Neural cell (in vitro differentiated cells): Measurements from ENCODE around the gene HBEGF. TPM values are rescaled to one million over a fixed set of nuclear protein-coding genes. Genes with fewer than 3 reads are reported as not detected.

Experiments
- H2AFZ ChIP-seq: fragments of 200-600, 300-800 bp; sonication (generic), shearing (Covaris generic); 2 replicates; pipeline ENCODE4 v1.6.0; 2014; ENCODE audit warnings: low read depth, mild to moderate bottlenecking, antibody characterized with exemption, low read length, moderate library complexity
- H3F3A ChIP-seq: fragments of 200-600 bp; shearing (Covaris generic); 2 replicates; pipeline ENCODE4 v1.6.1; 2016; ENCODE audit warnings: mild to moderate bottlenecking, moderate library complexity, mixed read lengths, antibody characterized with exemption, low read length; ENCODE audit not compliant: insufficient read depth, poor library complexity, severe bottlenecking
- H3K27ac ChIP-seq: fragments of 200-600, 300-800 bp; sonication (generic), shearing (Covaris generic); 2 replicates; pipeline ENCODE4 v1.5.1; 2014; ENCODE audit warnings: mild to moderate bottlenecking, low read length, moderate library complexity
- H3K27me3 ChIP-seq: fragments of 300-800, 200-600 bp; sonication (generic), shearing (Covaris generic); 2 replicates; pipeline ENCODE4 v1.6.0; 2014; ENCODE audit warnings: mild to moderate bottlenecking, low read depth, low read length, moderate library complexity; ENCODE audit not compliant: insufficient read depth
- H3K36me3 ChIP-seq: fragments of 300-800, 200-600 bp; sonication (generic), shearing (Covaris generic); 2 replicates; pipeline ENCODE4 v1.5.1; 2014; ENCODE audit warnings: mild to moderate bottlenecking, antibody characterized with exemption, low read length, moderate library complexity; ENCODE audit not compliant: insufficient read depth
- H3K4me2 ChIP-seq: fragments of 300-800, 200-600 bp; sonication (generic), shearing (Covaris generic); 2 replicates; pipeline ENCODE4 v1.6.0; 2014; ENCODE audit warnings: mild to moderate bottlenecking, low read length
- H3K4me3 ChIP-seq: fragments of 300-800, 200-600 bp; sonication (generic), shearing (Covaris generic); 2 replicates; pipeline ENCODE4 v1.5.1; 2014; ENCODE audit warnings: mild to moderate bottlenecking, low read length, moderate library complexity
- H3K79me2 ChIP-seq: fragments of 200-600 bp; shearing (Covaris generic); replicated peaks from 2 replicates; pipeline ENCODE4 v1.6.0; 2014; ENCODE audit warnings: mild to moderate bottlenecking, low read length, moderate library complexity; ENCODE audit not compliant: insufficient read depth
- H3K9ac ChIP-seq: fragments of 300-800, 200-600 bp; sonication (generic), shearing (Covaris generic); 2 replicates; pipeline ENCODE4 v1.6.1; 2016; ENCODE audit warnings: mild to moderate bottlenecking, low read length, mixed read lengths
- H3K9me2 ChIP-seq: fragments of 200-600 bp; shearing (Covaris generic); 2 replicates; pipeline ENCODE4 v1.6.1; 2016; ENCODE audit warnings: mild to moderate bottlenecking, low read length, mixed read lengths; ENCODE audit not compliant: insufficient read depth
- H3K9me3 ChIP-seq: fragments of 200-600, 300-800 bp; sonication (generic), shearing (Covaris generic); 2 replicates; pipeline ENCODE4 v1.6.1; 2016; ENCODE audit warnings: mild to moderate bottlenecking, mixed run types, low read length, moderate library complexity, mixed read lengths
- H4K20me1 ChIP-seq: fragments of 200-600 bp; shearing (Covaris generic); 2 replicates; pipeline ENCODE4 v1.6.1; 2016; ENCODE audit warnings: mild to moderate bottlenecking, mixed run types; ENCODE audit not compliant: insufficient read depth
- CTCF ChIP-seq: fragments of 450-650 bp; IDR thresholded peaks from 2 replicates; pipeline ENCODE4 v1.5.1; 2014; ENCODE audit warnings: antibody characterized with exemption, mild to moderate bottlenecking, moderate library complexity; ENCODE audit not compliant: poor library complexity, severe bottlenecking
- EP300 ChIP-seq: fragments of 450-650 bp; conservative IDR thresholded peaks from 2 replicates; pipeline ENCODE4 v1.6.1; 2014; ENCODE audit warnings: antibody characterized with exemption, mild to moderate bottlenecking, moderate library complexity; ENCODE audit not compliant: poor library complexity, severe bottlenecking
- EZH2 ChIP-seq: fragments of 200-600, 300-800 bp; shearing (Covaris generic), sonication (generic); IDR thresholded peaks from 2 replicates; pipeline ENCODE4 v1.6.1; 2014; ENCODE audit warnings: antibody characterized with exemption, low read length, borderline replicate concordance, mild to moderate bottlenecking; ENCODE audit not compliant: insufficient read depth, poor library complexity, severe bottlenecking
- MXI1 ChIP-seq: fragments of 450-650 bp; conservative IDR thresholded peaks from 2 replicates; pipeline ENCODE4 v1.6.1; 2014; ENCODE audit warnings: antibody characterized with exemption, mild to moderate bottlenecking; ENCODE audit not compliant: poor library complexity, severe bottlenecking
- POLR2AphosphoS5 ChIP-seq: IDR thresholded peaks from 2 replicates; pipeline ENCODE4 v1.6.1; 2012
- RAD21 ChIP-seq: fragments of 450-650 bp; conservative IDR thresholded peaks from 2 replicates; pipeline ENCODE4 v1.6.1; 2014; ENCODE audit warnings: antibody characterized with exemption, mild to moderate bottlenecking, moderate library complexity
- REST ChIP-seq: IDR thresholded peaks from 2 replicates; pipeline ENCODE4 v1.6.1; 2012; ENCODE audit warnings: borderline replicate concordance
- SMC3 ChIP-seq: fragments of 450-650 bp; conservative IDR thresholded peaks from 2 replicates; pipeline ENCODE4 v1.6.1; 2014; ENCODE audit warnings: antibody characterized with exemption, mild to moderate bottlenecking, moderate library complexity; ENCODE audit not compliant: poor library complexity
- TAF1 ChIP-seq: IDR thresholded peaks from 2 replicates; pipeline ENCODE4 v1.6.1; 2012; ENCODE audit warnings: low read depth
- polyA plus RNA-seq: library from polyadenylated mRNA; depleted of rRNA; stranded (reverse); fragments of >200 nt; gene quantifications from 2 replicates; pipeline ENCODE4 v1.2.3, GENCODE V29; 2014

Gene HBEGF
- polyA plus RNA-seq, 1 donor from 2014 or later, result 9.8 TPM

GRCh38 chr5:140296289-140296688 is 50.1 kb downstream of the HBEGF start:
- Histone ChIP-seq H4K20me1 (no peaks in the 10 kb centered on the region), H3K36me3 (peaks cover 6% of the 10 kb centered on the region), H3F3A (no peaks in the 10 kb centered on the region), H3K79me2 (peaks cover 71% of the 10 kb centered on the region), H3K27me3 (no peaks in the 10 kb centered on the region), H3K9me3 (no peaks in the 10 kb centered on the region), H3K4me2 (no peak overlapping the region), H3K9me2 (no peaks in the 10 kb centered on the region), H3K4me3 (no peak overlapping the region), H2AFZ (no peak overlapping the region), H3K9ac (no peak overlapping the region), H3K27ac (no peak overlapping the region)
- TF ChIP-seq TAF1 (no peak), MXI1 (no peak)

GRCh38 chr5:140295414-140295813 is 51.0 kb downstream of the HBEGF start:
- Histone ChIP-seq H3K9me2 (no peaks in the 10 kb centered on the region), H3K27me3 (no peaks in the 10 kb centered on the region), H3K79me2 (peaks cover 70% of the 10 kb centered on the region), H3K4me2 (no peak overlapping the region), H3K9me3 (no peaks in the 10 kb centered on the region), H3F3A (no peaks in the 10 kb centered on the region), H3K4me3 (no peak overlapping the region), H4K20me1 (no peaks in the 10 kb centered on the region), H2AFZ (no peak overlapping the region), H3K27ac (no peak overlapping the region), H3K36me3 (peaks cover 6% of the 10 kb centered on the region), H3K9ac (no peak overlapping the region)
- no peak for TF ChIP-seq MXI1
- TF ChIP-seq EZH2, result no peak
- TF ChIP-seq RAD21, result no peak
- TF ChIP-seq POLR2AphosphoS5, result no peak
- no peak for TF ChIP-seq TAF1
- no peak for TF ChIP-seq REST
- TF ChIP-seq EP300, result no peak
- TF ChIP-seq SMC3, result no peak
- TF ChIP-seq CTCF, result no peak

GRCh38 chr5:140294753-140295152 is 51.6 kb downstream of the HBEGF start:
- H3K4me2 ChIP-seq, result no peak overlapping the region
- H3K36me3 ChIP-seq, result peaks cover 6% of the 10 kb centered on the region
- H3K79me2 ChIP-seq, result peaks cover 73% of the 10 kb centered on the region
- TF ChIP-seq CTCF (no peak), REST (no peak), POLR2AphosphoS5 (no peak), SMC3 (no peak), EP300 (no peak), TAF1 (no peak), RAD21 (no peak), MXI1 (no peak), EZH2 (no peak)
- H3K9ac ChIP-seq, result no peak overlapping the region
- H3K27me3 ChIP-seq, result no peaks in the 10 kb centered on the region
- no peak overlapping the region for H3K4me3 ChIP-seq
- no peaks in the 10 kb centered on the region for H3F3A ChIP-seq
- no peaks in the 10 kb centered on the region for H3K9me2 ChIP-seq
- H2AFZ ChIP-seq, result no peak overlapping the region
- H3K27ac ChIP-seq, result no peak overlapping the region
- no peaks in the 10 kb centered on the region for H3K9me3 ChIP-seq
- no peaks in the 10 kb centered on the region for H4K20me1 ChIP-seq
